GM23338 (cell line): ENCODE data around the gene HSH2D.

Source experiments
- CREB1 ChIP-seq: fragments of 250-450 bp; sonication (Bioruptor Pico); IDR thresholded peaks from 2 replicates; pipeline ENCODE4 v1.5.0; 2020; ENCODE audit warnings: low read depth, mild to moderate bottlenecking, moderate library complexity
- CTCF ChIP-seq, 2 experiments: fragments of 200-600 bp in 1 of 2; sonication (generic) in 1 of 2; conservative IDR thresholded peaks; 2 replicates each; pipeline versions ENCODE4 v1.5.1 to v1.6.1; 2016 to 2017; ENCODE audit warnings: antibody characterized with exemption in 2 of 2, low read depth in 2 of 2, mild to moderate bottlenecking in 2 of 2, moderate library complexity in 1 of 2
- EZH2 ChIP-seq: fragments of 200-600 bp; sonication (generic); IDR thresholded peaks from one replicate; pipeline ENCODE4 v1.8.0; 2017; ENCODE audit warnings: antibody characterized with exemption, mild to moderate bottlenecking, low read depth; ENCODE audit not compliant: unreplicated experiment
- EZH2phosphoT487 ChIP-seq: fragments of 200-600 bp; sonication (generic); IDR thresholded peaks from one replicate; pipeline ENCODE4 v1.8.1; 2018; ENCODE audit warnings: antibody characterized with exemption; ENCODE audit not compliant: unreplicated experiment
- JUNB ChIP-seq: IDR thresholded peaks from one replicate; pipeline ENCODE4 v1.6.1; 2016; ENCODE audit warnings: antibody characterized with exemption; ENCODE audit not compliant: unreplicated experiment
- POLR2AphosphoS5 ChIP-seq: IDR thresholded peaks from 2 replicates; pipeline ENCODE4 v1.6.1; 2016; ENCODE audit warnings: antibody characterized with exemption, low read depth
- STAT1 ChIP-seq: IDR thresholded peaks from one replicate; pipeline ENCODE4 v1.6.1; 2016; ENCODE audit warnings: antibody characterized with exemption; ENCODE audit not compliant: unreplicated experiment
- ZNF331 ChIP-seq: fragments of 250-450 bp; sonication (Bioruptor Pico); IDR thresholded peaks from 2 replicates; pipeline ENCODE4 v1.5.0; 2020; ENCODE audit warnings: low read depth, mild to moderate bottlenecking, moderate library complexity
- TF ChIP-seq, protein P1 (sequence below): IDR thresholded peaks from one replicate; pipeline ENCODE4 v1.6.1; 2018; ENCODE audit warnings: antibody characterized with exemption; ENCODE audit not compliant: unreplicated experiment
- TF ChIP-seq, protein P2 (sequence below): fragments of 250-450 bp; sonication (Bioruptor Pico); IDR thresholded peaks from 2 replicates; pipeline ENCODE4 v1.5.0; 2020; ENCODE audit warnings: mild to moderate bottlenecking, moderate library complexity

GRCh38 chr19:16193466-16193865 is 50.0 kb downstream of the HSH2D start:
- TF ChIP-seq EZH2phosphoT487 (no peak), CTCF (conservative IDR thresholded peaks at IDR 0.05; ENCODE audit: low read depth in 2 of 2) (no peak), POLR2AphosphoS5 (no peak), ZNF331 (CRISPR knock-in tag) (no peak), CREB1 (CRISPR knock-in tag) (no peak), STAT1 (no peak), EZH2 (no peak), JUNB (no peak)
- TF ChIP-seq, protein P1, sequence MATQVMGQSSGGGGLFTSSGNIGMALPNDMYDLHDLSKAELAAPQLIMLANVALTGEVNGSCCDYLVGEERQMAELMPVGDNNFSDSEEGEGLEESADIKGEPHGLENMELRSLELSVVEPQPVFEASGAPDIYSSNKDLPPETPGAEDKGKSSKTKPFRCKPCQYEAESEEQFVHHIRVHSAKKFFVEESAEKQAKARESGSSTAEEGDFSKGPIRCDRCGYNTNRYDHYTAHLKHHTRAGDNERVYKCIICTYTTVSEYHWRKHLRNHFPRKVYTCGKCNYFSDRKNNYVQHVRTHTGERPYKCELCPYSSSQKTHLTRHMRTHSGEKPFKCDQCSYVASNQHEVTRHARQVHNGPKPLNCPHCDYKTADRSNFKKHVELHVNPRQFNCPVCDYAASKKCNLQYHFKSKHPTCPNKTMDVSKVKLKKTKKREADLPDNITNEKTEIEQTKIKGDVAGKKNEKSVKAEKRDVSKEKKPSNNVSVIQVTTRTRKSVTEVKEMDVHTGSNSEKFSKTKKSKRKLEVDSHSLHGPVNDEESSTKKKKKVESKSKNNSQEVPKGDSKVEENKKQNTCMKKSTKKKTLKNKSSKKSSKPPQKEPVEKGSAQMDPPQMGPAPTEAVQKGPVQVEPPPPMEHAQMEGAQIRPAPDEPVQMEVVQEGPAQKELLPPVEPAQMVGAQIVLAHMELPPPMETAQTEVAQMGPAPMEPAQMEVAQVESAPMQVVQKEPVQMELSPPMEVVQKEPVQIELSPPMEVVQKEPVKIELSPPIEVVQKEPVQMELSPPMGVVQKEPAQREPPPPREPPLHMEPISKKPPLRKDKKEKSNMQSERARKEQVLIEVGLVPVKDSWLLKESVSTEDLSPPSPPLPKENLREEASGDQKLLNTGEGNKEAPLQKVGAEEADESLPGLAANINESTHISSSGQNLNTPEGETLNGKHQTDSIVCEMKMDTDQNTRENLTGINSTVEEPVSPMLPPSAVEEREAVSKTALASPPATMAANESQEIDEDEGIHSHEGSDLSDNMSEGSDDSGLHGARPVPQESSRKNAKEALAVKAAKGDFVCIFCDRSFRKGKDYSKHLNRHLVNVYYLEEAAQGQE: no peak
- TF ChIP-seq, protein P2, sequence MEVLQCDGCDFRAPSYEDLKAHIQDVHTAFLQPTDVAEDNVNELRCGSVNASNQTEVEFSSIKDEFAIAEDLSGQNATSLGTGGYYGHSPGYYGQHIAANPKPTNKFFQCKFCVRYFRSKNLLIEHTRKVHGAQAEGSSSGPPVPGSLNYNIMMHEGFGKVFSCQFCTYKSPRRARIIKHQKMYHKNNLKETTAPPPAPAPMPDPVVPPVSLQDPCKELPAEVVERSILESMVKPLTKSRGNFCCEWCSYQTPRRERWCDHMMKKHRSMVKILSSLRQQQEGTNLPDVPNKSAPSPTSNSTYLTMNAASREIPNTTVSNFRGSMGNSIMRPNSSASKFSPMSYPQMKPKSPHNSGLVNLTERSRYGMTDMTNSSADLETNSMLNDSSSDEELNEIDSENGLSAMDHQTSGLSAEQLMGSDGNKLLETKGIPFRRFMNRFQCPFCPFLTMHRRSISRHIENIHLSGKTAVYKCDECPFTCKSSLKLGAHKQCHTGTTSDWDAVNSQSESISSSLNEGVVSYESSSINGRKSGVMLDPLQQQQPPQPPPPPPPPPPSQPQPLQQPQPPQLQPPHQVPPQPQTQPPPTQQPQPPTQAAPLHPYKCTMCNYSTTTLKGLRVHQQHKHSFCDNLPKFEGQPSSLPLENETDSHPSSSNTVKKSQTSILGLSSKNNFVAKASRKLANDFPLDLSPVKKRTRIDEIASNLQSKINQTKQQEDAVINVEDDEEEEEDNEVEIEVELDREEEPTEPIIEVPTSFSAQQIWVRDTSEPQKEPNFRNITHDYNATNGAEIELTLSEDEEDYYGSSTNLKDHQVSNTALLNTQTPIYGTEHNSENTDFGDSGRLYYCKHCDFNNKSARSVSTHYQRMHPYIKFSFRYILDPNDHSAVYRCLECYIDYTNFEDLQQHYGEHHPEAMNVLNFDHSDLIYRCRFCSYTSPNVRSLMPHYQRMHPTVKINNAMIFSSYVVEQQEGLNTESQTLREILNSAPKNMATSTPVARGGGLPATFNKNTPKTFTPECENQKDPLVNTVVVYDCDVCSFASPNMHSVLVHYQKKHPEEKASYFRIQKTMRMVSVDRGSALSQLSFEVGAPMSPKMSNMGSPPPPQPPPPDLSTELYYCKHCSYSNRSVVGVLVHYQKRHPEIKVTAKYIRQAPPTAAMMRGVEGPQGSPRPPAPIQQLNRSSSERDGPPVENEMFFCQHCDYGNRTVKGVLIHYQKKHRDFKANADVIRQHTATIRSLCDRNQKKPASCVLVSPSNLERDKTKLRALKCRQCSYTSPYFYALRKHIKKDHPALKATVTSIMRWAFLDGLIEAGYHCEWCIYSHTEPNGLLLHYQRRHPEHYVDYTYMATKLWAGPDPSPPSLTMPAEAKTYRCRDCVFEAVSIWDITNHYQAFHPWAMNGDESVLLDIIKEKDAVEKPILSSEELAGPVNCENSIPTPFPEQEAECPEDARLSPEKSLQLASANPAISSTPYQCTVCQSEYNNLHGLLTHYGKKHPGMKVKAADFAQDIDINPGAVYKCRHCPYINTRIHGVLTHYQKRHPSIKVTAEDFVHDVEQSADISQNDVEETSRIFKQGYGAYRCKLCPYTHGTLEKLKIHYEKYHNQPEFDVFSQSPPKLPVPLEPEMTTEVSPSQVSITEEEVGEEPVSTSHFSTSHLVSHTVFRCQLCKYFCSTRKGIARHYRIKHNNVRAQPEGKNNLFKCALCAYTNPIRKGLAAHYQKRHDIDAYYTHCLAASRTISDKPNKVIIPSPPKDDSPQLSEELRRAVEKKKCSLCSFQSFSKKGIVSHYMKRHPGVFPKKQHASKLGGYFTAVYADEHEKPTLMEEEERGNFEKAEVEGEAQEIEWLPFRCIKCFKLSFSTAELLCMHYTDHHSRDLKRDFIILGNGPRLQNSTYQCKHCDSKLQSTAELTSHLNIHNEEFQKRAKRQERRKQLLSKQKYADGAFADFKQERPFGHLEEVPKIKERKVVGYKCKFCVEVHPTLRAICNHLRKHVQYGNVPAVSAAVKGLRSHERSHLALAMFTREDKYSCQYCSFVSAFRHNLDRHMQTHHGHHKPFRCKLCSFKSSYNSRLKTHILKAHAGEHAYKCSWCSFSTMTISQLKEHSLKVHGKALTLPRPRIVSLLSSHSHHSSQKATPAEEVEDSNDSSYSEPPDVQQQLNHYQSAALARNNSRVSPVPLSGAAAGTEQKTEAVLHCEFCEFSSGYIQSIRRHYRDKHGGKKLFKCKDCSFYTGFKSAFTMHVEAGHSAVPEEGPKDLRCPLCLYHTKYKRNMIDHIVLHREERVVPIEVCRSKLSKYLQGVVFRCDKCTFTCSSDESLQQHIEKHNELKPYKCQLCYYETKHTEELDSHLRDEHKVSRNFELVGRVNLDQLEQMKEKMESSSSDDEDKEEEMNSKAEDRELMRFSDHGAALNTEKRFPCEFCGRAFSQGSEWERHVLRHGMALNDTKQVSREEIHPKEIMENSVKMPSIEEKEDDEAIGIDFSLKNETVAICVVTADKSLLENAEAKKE (CRISPR knock-in tag): no peak
